Measurements from ENCODE around the gene APBB1. TPM values are rescaled to one million over a fixed set of nuclear protein-coding genes. Genes with fewer than 3 reads are reported as not detected.

Gene APBB1
- polyA plus RNA-seq, 2 of the 4 experiments (the other 2 are of a cell fraction) = 13.6 to 16.4 TPM

DNA sequence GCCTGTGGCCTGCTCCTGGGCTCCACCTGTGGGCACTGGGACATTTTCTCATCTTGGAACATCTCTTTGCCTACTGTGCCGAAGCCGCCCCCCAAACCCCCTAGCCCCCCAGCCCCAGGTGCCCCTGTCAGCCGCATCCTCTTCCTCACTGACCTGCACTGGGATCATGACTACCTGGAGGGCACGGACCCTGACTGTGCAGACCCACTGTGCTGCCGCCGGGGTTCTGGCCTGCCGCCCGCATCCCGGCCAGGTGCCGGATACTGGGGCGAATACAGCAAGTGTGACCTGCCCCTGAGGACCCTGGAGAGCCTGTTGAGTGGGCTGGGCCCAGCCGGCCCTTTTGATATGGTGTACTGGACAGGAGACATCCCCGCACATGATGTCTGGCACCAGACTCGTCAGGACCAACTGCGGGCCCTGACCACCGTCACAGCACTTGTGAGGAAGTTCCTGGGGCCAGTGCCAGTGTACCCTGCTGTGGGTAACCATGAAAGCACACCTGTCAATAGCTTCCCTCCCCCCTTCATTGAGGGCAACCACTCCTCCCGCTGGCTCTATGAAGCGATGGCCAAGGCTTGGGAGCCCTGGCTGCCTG lies 27.3 kb downstream of the APBB1 start:
- DNase-seq (ENCODE audit: low read depth in 1 of 2, low spot score in 1 of 2) (no peak), FAIRE-seq (no peak), ATAC-seq (no peak)
- POLR2A ChIA-PET = interaction anchor here (0.6 kb wide), 1 partner anchor 1923 kb away, joined by 3 read pairs; no protein-coding TSS in a partner anchor
- whole genome bisulfite sequencing (ENCODE audit: missing lambda C conversion rate) = 96% methylated on average over 5 of the region's 18 CpGs
- Histone ChIP-seq H3K4me2 (no peak overlapping the region), H3K4me3 (no peak overlapping the region), H3K27ac (no peak overlapping the region), H3K4me1 (peaks cover 32% of the 10 kb centered on the region), H3K9me3 (no peaks in the 10 kb centered on the region)
- CTCF ChIA-PET = interaction anchor here (1.2 to 3.8 kb wide), 3 partner anchors 10 to 14 kb away, joined by 3 to 13 read pairs (median 9); no protein-coding TSS in a partner anchor
- TF ChIP-seq CHD2 (IDR thresholded peaks at IDR 0.05; ENCODE audit: low read length, partially characterized antibody) (no peak), FOXS1 (CRISPR knock-in tag; IDR thresholded peaks at IDR 0.05) (no peak), HOXA7 (CRISPR knock-in tag; IDR thresholded peaks at IDR 0.05) (no peak)
- TF ChIP-seq, protein P1, sequence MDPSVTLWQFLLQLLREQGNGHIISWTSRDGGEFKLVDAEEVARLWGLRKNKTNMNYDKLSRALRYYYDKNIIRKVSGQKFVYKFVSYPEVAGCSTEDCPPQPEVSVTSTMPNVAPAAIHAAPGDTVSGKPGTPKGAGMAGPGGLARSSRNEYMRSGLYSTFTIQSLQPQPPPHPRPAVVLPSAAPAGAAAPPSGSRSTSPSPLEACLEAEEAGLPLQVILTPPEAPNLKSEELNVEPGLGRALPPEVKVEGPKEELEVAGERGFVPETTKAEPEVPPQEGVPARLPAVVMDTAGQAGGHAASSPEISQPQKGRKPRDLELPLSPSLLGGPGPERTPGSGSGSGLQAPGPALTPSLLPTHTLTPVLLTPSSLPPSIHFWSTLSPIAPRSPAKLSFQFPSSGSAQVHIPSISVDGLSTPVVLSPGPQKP (IDR thresholded peaks at IDR 0.05; ENCODE audit: low read depth, low read length) = no peak
- TF ChIP-seq, protein P2, sequence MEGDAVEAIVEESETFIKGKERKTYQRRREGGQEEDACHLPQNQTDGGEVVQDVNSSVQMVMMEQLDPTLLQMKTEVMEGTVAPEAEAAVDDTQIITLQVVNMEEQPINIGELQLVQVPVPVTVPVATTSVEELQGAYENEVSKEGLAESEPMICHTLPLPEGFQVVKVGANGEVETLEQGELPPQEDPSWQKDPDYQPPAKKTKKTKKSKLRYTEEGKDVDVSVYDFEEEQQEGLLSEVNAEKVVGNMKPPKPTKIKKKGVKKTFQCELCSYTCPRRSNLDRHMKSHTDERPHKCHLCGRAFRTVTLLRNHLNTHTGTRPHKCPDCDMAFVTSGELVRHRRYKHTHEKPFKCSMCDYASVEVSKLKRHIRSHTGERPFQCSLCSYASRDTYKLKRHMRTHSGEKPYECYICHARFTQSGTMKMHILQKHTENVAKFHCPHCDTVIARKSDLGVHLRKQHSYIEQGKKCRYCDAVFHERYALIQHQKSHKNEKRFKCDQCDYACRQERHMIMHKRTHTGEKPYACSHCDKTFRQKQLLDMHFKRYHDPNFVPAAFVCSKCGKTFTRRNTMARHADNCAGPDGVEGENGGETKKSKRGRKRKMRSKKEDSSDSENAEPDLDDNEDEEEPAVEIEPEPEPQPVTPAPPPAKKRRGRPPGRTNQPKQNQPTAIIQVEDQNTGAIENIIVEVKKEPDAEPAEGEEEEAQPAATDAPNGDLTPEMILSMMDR (IDR thresholded peaks at IDR 0.05) = no peak
- TF ChIP-seq, protein P3, sequence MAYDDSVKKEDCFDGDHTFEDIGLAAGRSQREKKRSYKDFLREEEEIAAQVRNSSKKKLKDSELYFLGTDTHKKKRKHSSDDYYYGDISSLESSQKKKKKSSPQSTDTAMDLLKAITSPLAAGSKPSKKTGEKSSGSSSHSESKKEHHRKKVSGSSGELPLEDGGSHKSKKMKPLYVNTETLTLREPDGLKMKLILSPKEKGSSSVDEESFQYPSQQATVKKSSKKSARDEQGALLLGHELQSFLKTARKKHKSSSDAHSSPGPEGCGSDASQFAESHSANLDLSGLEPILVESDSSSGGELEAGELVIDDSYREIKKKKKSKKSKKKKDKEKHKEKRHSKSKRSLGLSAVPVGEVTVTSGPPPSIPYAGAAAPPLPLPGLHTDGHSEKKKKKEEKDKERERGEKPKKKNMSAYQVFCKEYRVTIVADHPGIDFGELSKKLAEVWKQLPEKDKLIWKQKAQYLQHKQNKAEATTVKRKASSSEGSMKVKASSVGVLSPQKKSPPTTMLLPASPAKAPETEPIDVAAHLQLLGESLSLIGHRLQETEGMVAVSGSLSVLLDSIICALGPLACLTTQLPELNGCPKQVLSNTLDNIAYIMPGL (CRISPR knock-in tag; IDR thresholded peaks at IDR 0.05; ENCODE audit: borderline replicate concordance) = no peak
- TF ChIP-seq, protein P4, sequence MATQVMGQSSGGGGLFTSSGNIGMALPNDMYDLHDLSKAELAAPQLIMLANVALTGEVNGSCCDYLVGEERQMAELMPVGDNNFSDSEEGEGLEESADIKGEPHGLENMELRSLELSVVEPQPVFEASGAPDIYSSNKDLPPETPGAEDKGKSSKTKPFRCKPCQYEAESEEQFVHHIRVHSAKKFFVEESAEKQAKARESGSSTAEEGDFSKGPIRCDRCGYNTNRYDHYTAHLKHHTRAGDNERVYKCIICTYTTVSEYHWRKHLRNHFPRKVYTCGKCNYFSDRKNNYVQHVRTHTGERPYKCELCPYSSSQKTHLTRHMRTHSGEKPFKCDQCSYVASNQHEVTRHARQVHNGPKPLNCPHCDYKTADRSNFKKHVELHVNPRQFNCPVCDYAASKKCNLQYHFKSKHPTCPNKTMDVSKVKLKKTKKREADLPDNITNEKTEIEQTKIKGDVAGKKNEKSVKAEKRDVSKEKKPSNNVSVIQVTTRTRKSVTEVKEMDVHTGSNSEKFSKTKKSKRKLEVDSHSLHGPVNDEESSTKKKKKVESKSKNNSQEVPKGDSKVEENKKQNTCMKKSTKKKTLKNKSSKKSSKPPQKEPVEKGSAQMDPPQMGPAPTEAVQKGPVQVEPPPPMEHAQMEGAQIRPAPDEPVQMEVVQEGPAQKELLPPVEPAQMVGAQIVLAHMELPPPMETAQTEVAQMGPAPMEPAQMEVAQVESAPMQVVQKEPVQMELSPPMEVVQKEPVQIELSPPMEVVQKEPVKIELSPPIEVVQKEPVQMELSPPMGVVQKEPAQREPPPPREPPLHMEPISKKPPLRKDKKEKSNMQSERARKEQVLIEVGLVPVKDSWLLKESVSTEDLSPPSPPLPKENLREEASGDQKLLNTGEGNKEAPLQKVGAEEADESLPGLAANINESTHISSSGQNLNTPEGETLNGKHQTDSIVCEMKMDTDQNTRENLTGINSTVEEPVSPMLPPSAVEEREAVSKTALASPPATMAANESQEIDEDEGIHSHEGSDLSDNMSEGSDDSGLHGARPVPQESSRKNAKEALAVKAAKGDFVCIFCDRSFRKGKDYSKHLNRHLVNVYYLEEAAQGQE (IDR thresholded peaks at IDR 0.05) = no peak

DNA sequence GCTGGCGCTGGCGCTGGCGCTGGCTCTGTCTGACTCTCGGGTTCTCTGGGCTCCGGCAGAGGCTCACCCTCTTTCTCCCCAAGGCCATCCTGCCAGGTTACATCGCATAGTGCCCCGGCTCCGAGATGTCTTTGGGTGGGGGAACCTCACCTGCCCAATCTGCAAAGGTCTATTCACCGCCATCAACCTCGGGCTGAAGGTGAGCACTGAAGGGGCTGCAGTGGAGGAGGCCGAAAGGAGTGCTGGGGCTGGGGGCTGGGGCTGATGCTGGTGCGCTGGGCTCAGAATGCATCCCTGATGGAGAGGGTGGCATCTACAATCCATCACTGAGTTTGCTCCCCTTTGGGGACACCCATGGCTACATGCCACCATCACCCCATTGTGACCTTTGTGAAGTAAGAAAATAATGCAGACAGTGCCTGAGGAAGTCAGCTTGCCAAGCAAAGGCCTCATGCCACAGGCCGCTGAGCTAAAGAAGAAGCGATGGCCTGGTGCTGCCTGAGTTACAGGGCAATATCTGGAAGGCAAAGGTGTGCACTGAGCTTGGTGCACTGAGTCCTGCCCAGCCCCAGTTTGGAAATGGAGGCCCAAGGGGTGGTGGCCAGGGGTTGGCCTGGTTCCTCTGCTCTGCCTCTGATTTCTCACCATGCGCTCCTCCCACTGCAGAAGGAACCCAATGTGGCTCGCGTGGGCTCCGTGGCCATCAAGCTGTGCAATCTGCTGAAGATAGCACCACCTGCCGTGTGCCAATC lies 28.0 kb downstream of the APBB1 start:
- FAIRE-seq = no peak
- ChIA-PET CTCF (interaction anchor here (0.6 to 1.9 kb wide), 4 partner anchors 15 to 114 kb away, joined by 3 to 9 read pairs (median 6); no protein-coding TSS in a partner anchor), POLR2A (interaction anchor here (0.6 to 4.3 kb wide), 4 partner anchors 9 to 1923 kb away, joined by 3 to 26 read pairs (median 3); partner anchors contain the start of gene APBB1)
- Histone ChIP-seq H3K4me3 (peak overlapping the region; percentile 51), H3K4me1 (peaks cover 32% of the 10 kb centered on the region), H3K27ac (peak overlapping the region; percentile 77 to 87), H3K4me2 (peak overlapping the region; percentile 82), H3K9me3 (no peaks in the 10 kb centered on the region)
- 96% methylated on average over 8 of the region's 19 CpGs for WGBS (ENCODE audit: missing lambda C conversion rate)
- ATAC-seq = peak in 1 of 2 experiments; percentile 2; a peak in 1 of 6 replicates
- no peak for DNase-seq (ENCODE audit: low read depth in 1 of 2, low spot score in 1 of 2)
- TF ChIP-seq SMC3 (IDR thresholded peaks at IDR 0.05) = no peak

All from A549 (cell line).